Breast epithelium (tissue), 3 donors: ENCODE data around the gene FAM89B.
A peak's percentile ranks its signal among the peaks of the same experiment; 100 is the strongest.

Experiments used
- POLR2AphosphoS5 ChIP-seq, 3 donors: sonication (generic); formaldehyde crosslinking; IDR thresholded peaks; one replicate each; pipeline ENCODE4 v1.6.1; 2017; ENCODE audit warnings: antibody characterized with exemption in 3 of 3
- TF ChIP-seq, protein P1 (sequence below), 3 donors: fragments of 450-650 bp; IDR thresholded peaks; one replicate each; pipeline ENCODE4 v1.5.1; 2016 to 2017; ENCODE audit warnings: antibody characterized with exemption in 3 of 3, mild to moderate bottlenecking in 3 of 3, moderate library complexity in 3 of 3

DNA sequence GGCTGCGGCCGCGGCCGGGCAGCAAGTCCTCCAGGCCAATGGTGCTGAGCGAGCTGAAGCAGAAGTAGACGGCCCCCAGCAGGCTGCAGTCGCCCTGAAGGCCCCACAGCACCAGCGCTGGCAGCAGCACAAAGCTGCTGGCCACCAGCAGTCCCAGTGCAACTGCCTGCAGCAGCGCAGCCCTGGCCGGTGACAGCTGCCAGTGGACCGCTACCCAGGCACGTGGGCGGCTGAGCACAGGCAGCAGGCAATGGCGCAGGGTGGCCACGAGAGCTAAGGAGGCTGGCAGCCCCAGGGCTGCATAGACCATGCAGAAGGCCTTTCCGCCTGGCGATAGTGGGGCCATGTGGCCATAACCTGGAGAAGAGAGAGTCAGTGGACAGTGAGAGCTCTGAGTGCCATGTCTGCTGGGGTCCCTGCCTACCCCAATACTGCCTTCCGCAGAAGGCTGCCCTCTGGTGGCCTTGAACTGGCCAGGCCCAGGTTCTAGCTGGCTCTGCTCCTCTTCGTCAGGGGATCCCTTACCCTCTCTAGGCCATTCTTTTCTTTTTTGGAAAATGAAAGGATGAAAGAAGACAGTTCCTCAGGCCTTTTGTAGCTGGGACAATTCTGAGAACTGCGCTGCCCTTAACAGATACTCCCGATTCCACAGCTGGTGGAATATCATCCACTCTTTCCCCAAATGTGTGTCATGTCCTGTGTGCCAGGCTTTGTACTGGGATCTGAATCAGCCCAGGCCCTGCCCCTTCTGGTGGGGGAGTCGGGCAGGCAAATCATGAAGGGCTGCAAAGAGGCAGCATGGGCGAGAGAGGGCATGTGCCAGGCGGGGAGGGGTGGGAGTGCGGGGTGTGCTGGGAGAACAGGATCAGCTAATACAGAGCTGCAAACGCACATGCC, 21.4 kb downstream of the FAM89B start:
- TF ChIP-seq, protein P1, sequence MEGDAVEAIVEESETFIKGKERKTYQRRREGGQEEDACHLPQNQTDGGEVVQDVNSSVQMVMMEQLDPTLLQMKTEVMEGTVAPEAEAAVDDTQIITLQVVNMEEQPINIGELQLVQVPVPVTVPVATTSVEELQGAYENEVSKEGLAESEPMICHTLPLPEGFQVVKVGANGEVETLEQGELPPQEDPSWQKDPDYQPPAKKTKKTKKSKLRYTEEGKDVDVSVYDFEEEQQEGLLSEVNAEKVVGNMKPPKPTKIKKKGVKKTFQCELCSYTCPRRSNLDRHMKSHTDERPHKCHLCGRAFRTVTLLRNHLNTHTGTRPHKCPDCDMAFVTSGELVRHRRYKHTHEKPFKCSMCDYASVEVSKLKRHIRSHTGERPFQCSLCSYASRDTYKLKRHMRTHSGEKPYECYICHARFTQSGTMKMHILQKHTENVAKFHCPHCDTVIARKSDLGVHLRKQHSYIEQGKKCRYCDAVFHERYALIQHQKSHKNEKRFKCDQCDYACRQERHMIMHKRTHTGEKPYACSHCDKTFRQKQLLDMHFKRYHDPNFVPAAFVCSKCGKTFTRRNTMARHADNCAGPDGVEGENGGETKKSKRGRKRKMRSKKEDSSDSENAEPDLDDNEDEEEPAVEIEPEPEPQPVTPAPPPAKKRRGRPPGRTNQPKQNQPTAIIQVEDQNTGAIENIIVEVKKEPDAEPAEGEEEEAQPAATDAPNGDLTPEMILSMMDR (IDR thresholded peaks at IDR 0.05) = peak; percentile 10 to 51 (median 36)
- no peak for TF ChIP-seq POLR2AphosphoS5 (IDR thresholded peaks at IDR 0.05)
